Left kidney (tissue), 2 donors: ENCODE results near the gene SLC38A9. TPM values are rescaled to one million over a fixed set of nuclear protein-coding genes. Genes with fewer than 3 reads are reported as not detected.
A peak's percentile ranks its signal among the peaks of the same experiment; 100 is the strongest.
"Not testable (repeated sequence)": the region's sequence is repeated elsewhere in the genome, so short reads cannot be mapped to it uniquely, and the experiment has no call there.

Experiments
- DNase-seq: peaks from one replicate; pipeline ENCODE4 v3.0.0-alpha.2; 2013
- polyA plus RNA-seq: library from polyadenylated mRNA; unstranded; fragments of 120-200 nt; gene quantifications from one replicate; pipeline ENCODE4 v1.2.1, GENCODE V29; 2013; ENCODE audit not compliant: insufficient read length

The SLC38A9 gene
- polyA plus RNA-seq, 1 donor: 41.3 TPM

GRCh38 chr5:55613112-55613868 is 98.8 kb downstream of the SLC38A9 start:
- DNase-seq: no peak

GRCh38 chr5:55610542-55610941 is 101.6 kb downstream of the SLC38A9 start:
- DNase-seq: no peak

DNA sequence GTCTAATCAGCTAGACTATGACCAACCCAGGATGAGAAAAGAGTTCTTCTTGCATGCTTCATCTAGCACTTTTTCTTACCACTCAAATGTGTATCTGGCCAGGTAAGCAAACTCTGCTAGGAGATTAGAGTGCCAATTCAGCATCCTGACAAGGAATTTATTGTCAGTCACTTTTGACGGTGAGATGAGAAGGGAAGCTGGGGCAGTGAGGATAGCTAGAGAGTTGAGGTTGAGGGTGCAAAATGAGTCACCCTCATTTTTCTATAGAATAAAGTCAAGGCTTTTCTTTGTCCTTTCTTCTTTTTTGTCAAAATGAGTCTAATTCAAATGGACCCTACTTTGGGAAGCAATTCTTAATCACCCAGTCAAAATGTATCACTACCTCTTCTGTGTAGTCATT is 102.7 kb downstream of the SLC38A9 start:
- DNase-seq: no peak

DNA sequence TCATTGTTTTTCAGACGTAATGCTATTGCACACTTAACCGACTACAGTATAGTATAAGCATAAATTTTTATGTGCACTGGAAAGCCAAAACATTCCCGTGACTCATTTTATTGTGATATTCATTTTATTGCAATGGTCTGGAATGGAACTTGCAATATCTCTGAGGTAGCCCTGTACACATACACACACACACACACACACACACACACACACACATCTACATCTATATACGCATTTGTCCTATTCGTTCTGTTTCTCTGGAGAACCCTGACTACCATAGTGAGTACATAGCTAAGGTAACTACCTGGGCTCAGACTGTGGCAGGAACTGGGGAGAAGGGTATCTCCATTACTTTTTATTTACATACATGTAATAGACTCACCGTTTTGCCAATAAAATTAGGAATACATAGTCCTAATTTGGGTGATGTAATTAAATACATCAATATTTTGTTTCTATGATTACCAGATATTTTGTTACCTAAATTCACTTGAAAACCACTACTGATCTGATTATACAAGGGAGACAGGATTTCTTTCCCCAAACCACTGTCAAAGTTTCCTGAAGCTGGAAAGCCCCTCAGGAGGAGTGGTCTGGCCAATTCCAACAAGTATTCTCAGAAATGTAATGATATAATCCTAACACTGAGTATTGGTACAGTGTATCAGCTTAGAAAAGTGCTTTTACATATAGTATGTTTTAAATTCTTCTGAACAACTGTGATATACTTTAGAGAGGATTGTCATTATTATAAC is 103.4 kb downstream of the SLC38A9 start:
- no peak for DNase-seq

DNA sequence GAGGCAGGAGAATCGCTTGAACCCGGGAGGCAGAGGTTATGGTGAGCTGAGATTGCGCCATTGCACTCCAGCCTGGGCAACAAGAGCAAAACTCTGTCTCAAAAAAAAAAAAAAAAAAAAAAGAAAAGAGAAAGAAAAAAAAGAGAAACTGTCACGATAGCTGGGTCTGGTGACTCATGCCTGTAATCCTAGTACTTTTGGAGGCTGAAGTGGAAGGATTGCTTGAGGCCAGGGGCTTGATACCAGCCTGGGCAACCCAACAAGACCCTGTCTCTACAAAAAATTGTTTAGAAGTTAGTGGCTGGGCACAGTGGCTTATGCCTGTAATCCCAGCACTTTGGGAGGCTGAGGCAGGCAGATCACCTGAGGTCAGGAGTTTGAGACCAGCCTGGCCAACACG is 104.8 kb downstream of the SLC38A9 start:
- DNase-seq: not testable (repeated sequence)

DNA sequence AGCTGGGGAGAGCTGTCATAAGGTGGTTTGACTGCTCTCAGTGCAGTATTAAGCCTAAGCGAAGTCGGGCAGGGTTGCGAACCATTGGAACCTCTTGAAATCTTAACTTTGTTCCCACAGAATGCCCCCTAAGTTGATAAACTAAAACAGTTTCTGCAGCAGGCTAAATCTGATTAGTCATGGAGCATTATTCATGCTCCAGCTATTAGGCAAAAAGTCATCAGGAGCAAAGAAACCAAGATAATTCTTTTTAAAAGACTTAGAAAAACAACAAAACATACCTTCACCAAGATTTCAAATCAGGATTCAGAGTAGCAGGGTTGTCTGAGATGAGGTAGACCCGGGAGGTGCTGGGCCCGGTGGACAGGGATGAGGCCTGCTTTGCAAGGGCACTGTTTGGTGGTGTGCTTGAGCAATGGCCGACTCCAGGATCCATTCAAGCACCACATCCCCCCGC is 107.5 kb downstream of the SLC38A9 start:
- no peak for DNase-seq

- no peak for DNase-seq
Measured at GRCh38 chr5:55603922-55604321, 108.2 kb downstream of the SLC38A9 start.

DNA sequence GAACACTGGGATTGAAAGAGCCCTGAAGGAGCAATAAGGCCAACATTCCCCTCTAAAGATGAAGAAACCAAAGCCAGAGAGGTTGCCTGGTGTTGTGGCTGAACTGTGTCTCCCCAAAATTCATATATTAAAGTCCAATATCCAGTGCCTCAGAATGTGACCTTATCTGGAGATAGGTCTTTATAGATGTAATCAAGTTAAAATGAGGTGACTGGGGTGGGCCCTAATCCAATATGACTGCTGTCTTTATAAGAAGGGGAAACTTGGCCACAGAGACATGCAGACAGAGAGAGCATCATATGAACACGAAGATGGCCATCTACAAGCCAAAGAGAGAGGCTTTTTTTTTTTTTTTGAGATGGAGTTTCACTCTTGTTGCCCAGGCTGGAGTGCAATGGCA is 110.5 kb downstream of the SLC38A9 start:
- DNase-seq: no peak

DNA sequence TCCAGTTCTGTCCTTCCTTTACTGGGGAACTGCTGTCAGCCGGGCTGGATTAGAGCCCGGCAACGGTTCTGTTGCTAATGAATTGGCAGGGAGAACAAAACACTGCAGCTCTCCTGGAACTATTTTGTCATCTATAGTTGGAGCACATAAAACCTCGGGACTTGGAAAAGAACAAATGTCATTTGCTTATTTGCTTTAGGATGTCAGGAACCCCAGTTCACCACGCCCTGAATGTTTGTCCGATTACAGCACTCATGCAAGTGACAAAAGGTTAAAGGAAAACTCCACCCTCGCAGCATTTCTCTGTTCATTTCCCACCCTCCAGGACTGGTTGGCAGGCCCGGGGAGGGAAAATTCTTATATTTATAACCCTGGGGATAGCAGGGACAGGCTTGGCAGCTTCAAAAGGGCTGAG is 110.9 kb downstream of the SLC38A9 start:
- peak; percentile 46 for DNase-seq

- DNase-seq: no peak
Measured at GRCh38 chr5:55600497-55601203, 111.5 kb downstream of the SLC38A9 start.

GRCh38 chr5:55600086-55600485 is 112.0 kb downstream of the SLC38A9 start:
- DNase-seq: no peak

- no peak for DNase-seq
Measured at GRCh38 chr5:55599148-55600050, 112.7 kb downstream of the SLC38A9 start.

DNA sequence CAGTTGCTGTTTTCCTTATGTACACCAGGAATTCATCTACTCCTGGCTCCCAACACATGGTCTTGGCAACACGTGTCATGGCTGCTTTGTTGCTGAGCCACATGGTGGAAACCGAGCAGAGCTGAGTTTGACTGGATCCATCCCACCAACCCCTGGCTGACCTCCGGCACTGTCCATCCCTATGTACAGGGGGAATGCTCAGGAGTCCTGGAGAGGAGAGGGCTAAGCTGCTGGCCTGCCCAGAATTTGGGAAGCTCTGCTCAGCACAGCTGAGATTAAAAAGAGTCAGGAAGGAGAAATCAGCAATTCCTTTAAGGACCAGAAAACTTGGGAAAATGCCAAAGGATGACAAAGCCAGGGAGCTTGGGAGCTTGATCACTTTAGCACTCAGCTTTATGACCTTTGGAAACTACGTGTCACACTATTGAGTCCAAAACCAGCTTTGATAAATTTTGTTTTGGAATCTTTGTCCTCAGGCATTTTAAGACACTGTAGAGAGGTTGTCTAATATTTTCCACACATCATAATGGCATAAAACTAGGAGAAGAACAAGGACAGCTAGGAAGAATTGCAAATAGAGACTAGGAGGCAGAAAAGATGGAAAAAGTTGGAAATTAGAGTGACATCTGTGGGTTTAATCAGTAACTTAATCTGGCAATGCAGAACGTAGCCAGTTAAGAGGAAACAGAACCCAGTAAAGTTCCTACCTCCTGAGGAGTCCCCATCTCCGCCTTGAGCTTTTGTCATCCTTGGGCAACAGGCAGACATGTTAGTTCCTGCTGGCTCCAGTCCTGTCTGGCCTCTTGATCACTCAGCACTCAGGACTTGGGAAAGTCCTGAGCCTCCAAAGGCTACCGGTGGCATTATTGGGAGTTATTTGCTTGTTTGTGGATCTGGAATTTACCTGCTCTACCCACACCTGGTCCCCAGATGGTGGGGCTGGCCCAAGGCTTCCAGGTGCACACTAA is 114.8 kb downstream of the SLC38A9 start:
- DNase-seq: no peak

- DNase-seq: no peak
Measured at GRCh38 chr5:55594671-55595070, 117.5 kb downstream of the SLC38A9 start.

DNA sequence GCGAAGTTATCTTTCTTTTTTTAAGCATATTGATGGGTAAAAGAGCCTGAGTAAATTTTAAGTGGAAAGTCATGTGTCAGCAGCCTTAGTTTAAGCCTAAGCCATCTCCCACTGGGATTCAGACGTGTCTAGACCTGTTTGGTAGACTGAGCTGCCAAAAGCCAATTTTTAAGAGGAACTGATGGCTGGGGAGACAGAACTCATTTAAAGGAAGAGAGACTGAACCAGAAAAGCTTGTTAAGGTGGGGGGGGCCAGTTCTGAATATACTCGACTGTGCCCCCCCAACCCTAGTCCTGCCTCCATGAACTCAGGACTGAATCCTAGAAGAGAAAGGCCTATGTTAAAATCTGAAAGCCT is 119.0 kb downstream of the SLC38A9 start:
- DNase-seq: no peak

DNA sequence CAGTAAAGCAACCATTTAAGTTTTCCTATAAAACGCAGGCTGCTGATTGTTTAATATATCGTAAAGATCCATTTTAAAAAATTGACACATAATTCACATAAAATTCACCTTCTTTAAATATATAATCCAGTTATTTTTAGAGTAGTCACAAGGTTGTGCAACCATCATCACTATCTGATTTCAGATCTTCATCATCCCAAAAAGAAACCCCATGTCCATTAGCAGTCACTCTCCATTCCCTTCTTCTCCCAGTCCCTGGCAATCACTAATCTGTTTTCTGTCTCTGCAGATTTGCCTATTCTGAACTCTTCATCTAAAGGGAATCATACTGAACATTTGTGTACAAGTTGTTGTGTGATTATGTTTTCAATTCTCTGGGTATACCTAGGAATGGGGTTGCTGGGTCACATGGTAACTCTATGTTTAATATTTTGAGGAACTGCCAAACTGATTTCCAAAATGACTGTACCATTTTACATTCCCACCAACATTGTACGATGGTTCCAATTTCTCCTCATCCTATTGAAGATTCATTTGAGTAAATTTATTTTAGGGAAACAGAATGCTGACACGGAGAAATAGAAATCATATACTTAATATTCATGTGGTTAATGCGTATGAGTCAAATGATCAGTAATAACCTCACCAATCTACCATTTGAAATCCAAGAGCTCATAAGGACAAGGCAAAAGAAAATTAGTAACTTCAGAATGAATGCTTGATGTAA is 119.6 kb downstream of the SLC38A9 start:
- no peak for DNase-seq

GRCh38 chr5:55591686-55592085 is 120.4 kb downstream of the SLC38A9 start:
- no peak for DNase-seq

DNA sequence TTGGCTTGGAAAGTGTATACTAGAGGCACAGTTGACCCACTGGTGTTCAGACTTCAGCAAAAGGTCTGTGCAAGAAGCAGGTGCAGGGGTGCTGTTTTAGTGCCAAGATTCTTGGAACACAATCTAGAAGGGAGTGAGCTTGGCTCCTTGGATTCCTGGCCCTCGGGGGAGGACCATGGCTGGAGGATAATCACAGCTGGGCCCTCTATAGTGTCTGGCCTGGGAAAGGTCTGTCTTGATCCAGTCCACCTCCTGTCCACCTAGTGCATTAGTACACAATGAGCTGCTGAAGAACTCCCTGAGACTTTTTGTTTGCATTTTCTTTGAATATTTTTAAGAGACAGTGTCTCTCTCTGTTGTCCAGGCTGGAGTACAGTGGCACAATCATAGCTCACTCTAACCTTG is 126.9 kb downstream of the SLC38A9 start:
- no peak for DNase-seq

GRCh38 chr5:55584398-55585205 is 127.5 kb downstream of the SLC38A9 start:
- DNase-seq: no peak
